H1 (cell line): Measurements from ENCODE around the gene ANXA3. TPM values are rescaled to one million over a fixed set of nuclear protein-coding genes. Genes with fewer than 3 reads are reported as not detected.

Experiments
- CTCF ChIA-PET: fragments of 300-600 bp; sonication (Branson Sonifier 250); formaldehyde crosslinking; loops from one replicate; lab custom pipeline; 2021; ENCODE audit not compliant: partially characterized antibody; lab: Charles Lee
- POLR2A ChIA-PET: fragments of 300-600 bp; sonication (Branson Sonifier 250); formaldehyde crosslinking; loops from one replicate; lab custom pipeline; 2021; ENCODE audit warnings: inconsistent platforms; ENCODE audit not compliant: partially characterized antibody; lab: Charles Lee
- DNase-seq, 2 experiments: peaks; one replicate each; pipeline versions ENCODE4 v3.0.0 to v3.0.0-alpha.2; 2010 to 2022; ENCODE audit warnings: low spot score in 2 of 2, low read depth in 1 of 2, mixed read lengths in 1 of 2
- FAIRE-seq: peaks from 2 replicates; lab custom pipeline; 2011; peaks lifted over from hg19 to GRCh38; lab: Jason Lieb, UNC
- H2AFZ ChIP-seq: 2 replicates; pipeline ENCODE4 v1.8.1; 2012; ENCODE audit warnings: low read length, inconsistent platforms
- H2AK5ac ChIP-seq: 2 replicates; pipeline ENCODE4 v1.6.1; 2013; ENCODE audit warnings: low read depth, low read length
- H2BK120ac ChIP-seq: replicated peaks from 2 replicates; pipeline ENCODE3; 2013; ENCODE audit warnings: low read depth, low read length, inconsistent platforms
- H2BK12ac ChIP-seq: 2 replicates; pipeline ENCODE4 v1.6.1; 2013; ENCODE audit warnings: low read depth, low read length
- H2BK15ac ChIP-seq: 2 replicates; pipeline ENCODE4 v1.6.1; 2013; ENCODE audit warnings: low read length
- H2BK20ac ChIP-seq: 2 replicates; pipeline ENCODE4 v1.6.1; 2013; ENCODE audit warnings: low read length
- H2BK5ac ChIP-seq: 2 replicates; pipeline ENCODE4 v1.6.1; 2013; ENCODE audit warnings: low read depth, low read length
- H3K14ac ChIP-seq: 2 replicates; pipeline ENCODE4 v1.6.1; 2013; ENCODE audit warnings: inconsistent platforms; ENCODE audit not compliant: insufficient read length
- H3K18ac ChIP-seq: 2 replicates; pipeline ENCODE4 v1.6.1; 2013; ENCODE audit warnings: low read length; ENCODE audit errors: extremely low read depth
- H3K23ac ChIP-seq: 2 replicates; pipeline ENCODE4 v1.6.1; 2013; ENCODE audit warnings: inconsistent platforms; ENCODE audit not compliant: insufficient read length
- H3K23me2 ChIP-seq: 2 replicates; pipeline ENCODE4 v1.6.1; 2013; ENCODE audit warnings: low read depth, low read length
- H3K27ac ChIP-seq: 2 replicates; pipeline ENCODE4 v1.6.1; 2011; ENCODE audit warnings: low read depth, low read length, inconsistent platforms
- H3K27me3 ChIP-seq, 4 experiments: replicated peaks in 1 of 4; 1 replicate in 1 of 4; 2 replicates in 3 of 4; pipeline versions ENCODE4 v1.6.1 to v1.8.1; 2011 to 2013; ENCODE audit warnings: low read length in 3 of 4, mild to moderate bottlenecking in 3 of 4, inconsistent platforms in 2 of 4, mixed read lengths in 2 of 4, moderate library complexity in 1 of 4; ENCODE audit not compliant: control insufficient read depth in 3 of 4, insufficient read depth in 3 of 4; ENCODE audit errors: extremely low read depth in 1 of 4
- H3K36me3 ChIP-seq, 4 experiments: 2 replicates each; pipeline versions ENCODE4 v1.6.1 to v1.8.1; 2011 to 2013; ENCODE audit warnings: mild to moderate bottlenecking in 4 of 4, low read length in 3 of 4, moderate library complexity in 2 of 4, control low read depth in 1 of 4, inconsistent platforms in 1 of 4; ENCODE audit not compliant: insufficient read depth in 4 of 4, control insufficient read depth in 2 of 4
- H3K4ac ChIP-seq: replicated peaks from 2 replicates; pipeline ENCODE3; 2013; ENCODE audit warnings: low read length, low read depth, mixed read lengths, inconsistent platforms; ENCODE audit not compliant: insufficient read length
- H3K4me1 ChIP-seq, 4 experiments: replicated peaks in 1 of 4; 1 replicate in 1 of 4; 2 replicates in 3 of 4; pipeline versions ENCODE4 v1.6.1 to v1.8.1; 2011 to 2013; ENCODE audit warnings: low read length in 3 of 4, inconsistent platforms in 2 of 4, mixed read lengths in 1 of 4; ENCODE audit not compliant: insufficient read depth in 4 of 4, control insufficient read depth in 3 of 4
- H3K4me2 ChIP-seq, 2 experiments: 2 replicates each; pipeline versions ENCODE4 v1.6.1 to v1.8.1; 2011 to 2013; ENCODE audit warnings: low read depth in 2 of 2, low read length in 2 of 2, control low read depth in 1 of 2, inconsistent platforms in 1 of 2, mild to moderate bottlenecking in 1 of 2; ENCODE audit not compliant: insufficient read depth in 1 of 2
- H3K4me3 ChIP-seq, 4 experiments: fragments of 200-600, 300-600 bp in 1 of 4; sonication (generic), shearing (Covaris generic), sonication (Bioruptor Twin) in 1 of 4; 2 replicates each; pipeline versions ENCODE4 v1.5.1 to v1.8.1; 2011 to 2016; ENCODE audit warnings: low read length in 4 of 4, low read depth in 3 of 4, control low read depth in 2 of 4, inconsistent platforms in 2 of 4, mild to moderate bottlenecking in 2 of 4, mixed read lengths in 1 of 4, moderate library complexity in 1 of 4; ENCODE audit not compliant: insufficient read depth in 2 of 4; ENCODE audit errors: extremely low read depth in 1 of 4
- H3K56ac ChIP-seq: replicated peaks from 2 replicates; pipeline ENCODE3; 2013; ENCODE audit warnings: low read depth, mild to moderate bottlenecking, mixed read lengths, low read length, inconsistent platforms; ENCODE audit not compliant: insufficient read length
- H3K79me1 ChIP-seq: 2 replicates; pipeline ENCODE4 v1.6.1; 2013; ENCODE audit warnings: low read depth, low read length, control low read depth
- H3K79me2 ChIP-seq, 2 experiments: 2 replicates each; pipeline versions ENCODE4 v1.6.1 to v1.8.1; 2012 to 2013; ENCODE audit warnings: low read length in 2 of 2, mild to moderate bottlenecking in 2 of 2, inconsistent platforms in 1 of 2; ENCODE audit not compliant: insufficient read depth in 2 of 2, control insufficient read depth in 1 of 2
- H3K9ac ChIP-seq, 4 experiments: replicated peaks in 1 of 4; 1 replicate in 1 of 4; 2 replicates in 3 of 4; pipeline versions ENCODE4 v1.6.1 to v1.8.1; 2011 to 2013; ENCODE audit warnings: low read depth in 3 of 4, low read length in 3 of 4, control low read depth in 2 of 4, mild to moderate bottlenecking in 2 of 4, moderate library complexity in 2 of 4, inconsistent platforms in 1 of 4; ENCODE audit errors: extremely low read depth in 1 of 4
- H3K9me3 ChIP-seq, 2 experiments: 2 replicates each; pipeline versions ENCODE4 v1.6.1 to v1.8.1; 2012 to 2013; ENCODE audit warnings: mild to moderate bottlenecking in 2 of 2, moderate library complexity in 2 of 2, control low read depth in 1 of 2, inconsistent platforms in 1 of 2, low read depth in 1 of 2, low read length in 1 of 2, mixed read lengths in 1 of 2; ENCODE audit not compliant: insufficient read depth in 2 of 2
- H4K20me1 ChIP-seq, 2 experiments: replicated peaks in 1 of 2; 2 replicates each; pipeline versions ENCODE3 to v1.8.1; 2011 to 2013; ENCODE audit warnings: inconsistent platforms in 2 of 2, low read length in 2 of 2, mild to moderate bottlenecking in 1 of 2; ENCODE audit not compliant: insufficient read depth in 2 of 2, control insufficient read depth in 1 of 2
- H4K5ac ChIP-seq: 2 replicates; pipeline ENCODE4 v1.6.1; 2013; ENCODE audit warnings: low read length, low read depth, mixed read lengths, inconsistent platforms; ENCODE audit not compliant: insufficient read length
- H4K8ac ChIP-seq: 2 replicates; pipeline ENCODE4 v1.8.0; 2013; ENCODE audit warnings: mild to moderate bottlenecking, moderate library complexity, low read length, inconsistent platforms; ENCODE audit not compliant: insufficient read depth; ENCODE audit errors: extremely low read depth
- H4K91ac ChIP-seq: replicated peaks from 2 replicates; pipeline ENCODE3; 2013; ENCODE audit warnings: low read length, mixed read lengths, inconsistent platforms; ENCODE audit not compliant: insufficient read length
- MAX ChIP-seq: IDR thresholded peaks from 2 replicates; pipeline ENCODE4 v1.6.1; 2012; ENCODE audit warnings: inconsistent platforms
- WGBS, 2 experiments: shearing (Covaris generic) in 1 of 2; methylation state at CpG; one replicate each; pipeline versions ENCODE4 v1.1.6 to v1.1.7; 2013 to 2015; ENCODE audit warnings: low lambda C conversion rate in 2 of 2, mixed read lengths in 2 of 2, inconsistent platforms in 1 of 2, low coverage in 1 of 2, missing lambda C conversion rate in 1 of 2; ENCODE audit not compliant: insufficient replicate concordance in 2 of 2, insufficient coverage in 1 of 2, insufficient read length in 1 of 2; ENCODE audit errors: extremely low coverage in 1 of 2, missing lambda C conversion rate in 1 of 2; 5-methylcytosine and 5-hydroxymethylcytosine counted together
- polyA plus RNA-seq, 7 experiments: library from polyadenylated mRNA; depleted of rRNA in 3 of 7; stranded (reverse) in 5 of 7; unstranded in 2 of 7; fragments of >200 nt in 5 of 7; fragments of 200-250 nt in 2 of 7; gene quantifications; 1 replicate in 5 of 7; 2 replicates in 1 of 7; 4 replicates in 1 of 7; pipeline versions ENCODE4 v1.2.1 to v1.2.3, GENCODE V29; 2011 to 2013; ENCODE audit warnings: missing spikeins in 2 of 7, mixed read lengths in 2 of 7
- total RNA-seq: library from RNA; stranded (reverse); fragmentation: NEBNext Ultra II Directional; extraction: Animal tissue kit (Norgen Biotek cat#: 25700); gene quantifications from 2 replicates; pipeline ENCODE4 v1.2.1, GENCODE V29; 2021

ANXA3 gene
- total and polyA plus RNA-seq, 2 of the 8 experiments (the other 6 are each of a cell fraction or from before 2014, with no cell fraction given) = 10.3 to 27.3 TPM

GRCh38 chr4:78513411-78513975 is 38.1 kb upstream of the ANXA3 start:
- Histone ChIP-seq H3K36me3 (peaks cover 10 to 54% (median 42%) of the 10 kb centered on the region in 4 experiments), H2BK20ac (no peak overlapping the region), H3K9ac (no peak overlapping the region), H3K79me2 (no peaks in the 10 kb centered on the region), H3K9me3 (no peaks in the 10 kb centered on the region), H3K4ac (no peak overlapping the region), H3K79me1 (no peaks in the 10 kb centered on the region; the same call in 1 of the 2 replicates), H4K91ac (no peak overlapping the region), H3K4me2 (no peak overlapping the region), H3K18ac (no peak overlapping the region), H2AFZ (no peak overlapping the region), H2AK5ac (no peak overlapping the region), H3K56ac (no peak overlapping the region), H3K14ac (no peak overlapping the region), H4K8ac (no peak overlapping the region), H3K23me2 (no peaks in the 10 kb centered on the region), H2BK12ac (no peak overlapping the region), H3K23ac (no peak overlapping the region), H2BK120ac (no peak overlapping the region), H4K20me1 (peaks cover 0 to 2% of the 10 kb centered on the region in 2 experiments), H2BK5ac (no peak overlapping the region), H3K27ac (no peak overlapping the region), H4K5ac (no peak overlapping the region), H3K4me1 (no peaks in the 10 kb centered on the region), H3K4me3 (no peak overlapping the region), H3K27me3 (no peaks in the 10 kb centered on the region), H2BK15ac (no peak overlapping the region)
- FAIRE-seq (no peak), DNase-seq (no peak)
- CTCF ChIA-PET = interaction anchor here (0.5 to 1.7 kb wide), 5 partner anchors 9 to 866 kb away, joined by 3 to 4 read pairs (median 3); no protein-coding TSS in a partner anchor
- TF ChIP-seq MAX = no peak
- 94% methylated on average over 3 of the region's 3 CpGs; no CpG with 5 or more reads in 1 of the 2 experiments for WGBS, 2 experiments
- POLR2A ChIA-PET = no interaction called here
